HG02840 (cell line): ENCODE measurements around the gene TRIM2.

Experiments
- ATAC-seq: cut with Tn5 transposase; IDR thresholded peaks from one replicate; pipeline ENCODE4 v1.9.1; 2021; ENCODE audit warnings: mild to moderate bottlenecking, moderate library complexity, moderate number of reproducible peaks; ENCODE audit not compliant: unreplicated experiment, low FRiP score

TRIM2 gene

GRCh38 chr4:153269218-153269990, 65.2 kb downstream of the TRIM2 start:
- no peak for ATAC-seq

- ATAC-seq: no peak
These were observed 66.1 kb downstream of the TRIM2 start for GRCh38 chr4:153270361-153270760.

- ATAC-seq: no peak
These were observed 67.6 kb downstream of the TRIM2 start for GRCh38 chr4:153271820-153272219.

- ATAC-seq: no peak
These were observed 69.5 kb downstream of the TRIM2 start for GRCh38 chr4:153273751-153274150.

- no peak for ATAC-seq
These were observed 70.7 kb downstream of the TRIM2 start for GRCh38 chr4:153274967-153275366.

GRCh38 chr4:153275380-153276276, 71.4 kb downstream of the TRIM2 start:
- no peak for ATAC-seq

GRCh38 chr4:153276971-153277370, 72.7 kb downstream of the TRIM2 start:
- no peak for ATAC-seq

GRCh38 chr4:153281476-153281875, 77.2 kb downstream of the TRIM2 start:
- ATAC-seq: no peak

- no peak for ATAC-seq
These were observed 77.8 kb downstream of the TRIM2 start for GRCh38 chr4:153282023-153282422.

GRCh38 chr4:153283260-153283659, 79.0 kb downstream of the TRIM2 start:
- ATAC-seq: no peak

- no peak for ATAC-seq
These were observed 85.9 kb downstream of the TRIM2 start for GRCh38 chr4:153290134-153290533.

GRCh38 chr4:153291562-153291961, 87.3 kb downstream of the TRIM2 start:
- ATAC-seq: no peak

- no peak for ATAC-seq
These were observed 88.9 kb downstream of the TRIM2 start for GRCh38 chr4:153292897-153293741.

GRCh38 chr4:153293742-153294057, 89.5 kb downstream of the TRIM2 start:
- ATAC-seq: no peak

GRCh38 chr4:153294631-153295030, 90.4 kb downstream of the TRIM2 start:
- ATAC-seq: no peak

GRCh38 chr4:153295131-153295755, 91.0 kb downstream of the TRIM2 start:
- ATAC-seq: no peak

- ATAC-seq: no peak
These were observed 92.0 kb downstream of the TRIM2 start for GRCh38 chr4:153296040-153296823.

GRCh38 chr4:153297116-153297515, 92.9 kb downstream of the TRIM2 start:
- ATAC-seq: no peak

- ATAC-seq: no peak
These were observed 106.5 kb downstream of the TRIM2 start for GRCh38 chr4:153310793-153311192.

- no peak for ATAC-seq
These were observed 110.7 kb downstream of the TRIM2 start for GRCh38 chr4:153314915-153315314.
